ENCODE measurements around the gene ARHGAP10. TPM values are rescaled to one million over a fixed set of nuclear protein-coding genes. Genes with fewer than 3 reads are reported as not detected.

ARHGAP10 gene
- total and polyA plus RNA-seq, 2 donors (not counting 1 experiment from before 2014, with no cell fraction given) = 0.10 to 0.34 TPM

DNA sequence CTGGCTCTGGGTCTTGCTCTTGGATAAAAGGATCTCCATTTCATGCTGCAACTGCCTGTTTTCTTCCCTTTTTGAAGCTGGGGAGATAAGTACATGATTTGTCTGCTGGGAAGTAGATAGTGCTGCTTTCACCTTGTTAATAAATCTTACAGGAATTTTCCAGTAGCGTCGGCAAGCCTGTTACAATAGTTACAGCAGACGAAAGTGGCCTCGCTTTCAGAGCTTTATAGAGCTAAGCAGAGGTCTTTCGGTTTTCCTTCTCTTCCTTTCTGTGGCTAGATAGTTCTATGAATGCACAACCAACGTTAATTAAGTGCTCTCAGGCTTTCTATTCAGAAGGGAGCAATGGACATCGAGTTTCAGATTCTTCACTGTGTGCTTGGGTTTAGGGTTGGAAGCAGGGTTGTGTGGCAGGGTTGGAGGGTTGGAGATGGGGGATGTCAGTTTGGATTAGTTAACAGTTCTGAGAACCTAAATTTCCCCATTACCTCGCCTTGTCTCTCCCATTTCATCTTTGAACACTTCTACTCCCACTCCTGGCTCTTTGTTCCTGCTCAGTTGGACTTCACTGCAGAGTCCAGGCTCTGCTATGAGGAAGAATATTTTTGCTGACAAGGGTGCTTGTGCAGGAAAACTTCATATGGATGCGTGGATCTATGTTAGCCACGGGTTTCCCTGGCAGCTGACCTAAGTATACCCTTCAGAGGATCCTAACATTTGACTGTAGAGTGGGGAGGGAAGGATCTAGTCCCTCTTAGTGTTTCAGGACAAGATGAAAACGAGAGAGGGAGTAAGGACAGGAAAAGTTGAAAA is 237.9 kb downstream of the ARHGAP10 start:
- Mint-ChIP-seq H3K27me3 (no peaks in the 10 kb centered on the region), H3K4me1 (no peaks in the 10 kb centered on the region), H3K27ac (no peak overlapping the region), H3K9me3 (ENCODE audit: insufficient read depth) (peaks cover 2% of the 10 kb centered on the region), H3K4me3 (no peak overlapping the region)
- no peak for TF ChIP-seq EZH2 (IDR thresholded peaks at IDR 0.05; ENCODE audit: borderline replicate concordance, insufficient read depth, low read depth, low read length, poor library complexity, severe bottlenecking)
- TF ChIP-seq, protein P1, sequence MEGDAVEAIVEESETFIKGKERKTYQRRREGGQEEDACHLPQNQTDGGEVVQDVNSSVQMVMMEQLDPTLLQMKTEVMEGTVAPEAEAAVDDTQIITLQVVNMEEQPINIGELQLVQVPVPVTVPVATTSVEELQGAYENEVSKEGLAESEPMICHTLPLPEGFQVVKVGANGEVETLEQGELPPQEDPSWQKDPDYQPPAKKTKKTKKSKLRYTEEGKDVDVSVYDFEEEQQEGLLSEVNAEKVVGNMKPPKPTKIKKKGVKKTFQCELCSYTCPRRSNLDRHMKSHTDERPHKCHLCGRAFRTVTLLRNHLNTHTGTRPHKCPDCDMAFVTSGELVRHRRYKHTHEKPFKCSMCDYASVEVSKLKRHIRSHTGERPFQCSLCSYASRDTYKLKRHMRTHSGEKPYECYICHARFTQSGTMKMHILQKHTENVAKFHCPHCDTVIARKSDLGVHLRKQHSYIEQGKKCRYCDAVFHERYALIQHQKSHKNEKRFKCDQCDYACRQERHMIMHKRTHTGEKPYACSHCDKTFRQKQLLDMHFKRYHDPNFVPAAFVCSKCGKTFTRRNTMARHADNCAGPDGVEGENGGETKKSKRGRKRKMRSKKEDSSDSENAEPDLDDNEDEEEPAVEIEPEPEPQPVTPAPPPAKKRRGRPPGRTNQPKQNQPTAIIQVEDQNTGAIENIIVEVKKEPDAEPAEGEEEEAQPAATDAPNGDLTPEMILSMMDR (IDR thresholded peaks at IDR 0.05) = no peak
- CTCF ChIA-PET = no interaction called here
- Histone ChIP-seq H3K4me1 (ENCODE audit: control insufficient read depth in 2 of 2, insufficient read depth in 2 of 2, low read length in 2 of 2) (no peaks in the 10 kb centered on the region), H3K36me3 (replicated peaks in 1 of 2; ENCODE audit: control extremely low read depth in 1 of 2, control insufficient read depth in 1 of 2, extremely low read depth in 1 of 2, insufficient read depth in 2 of 2, low read length in 1 of 2) (no peaks in the 10 kb centered on the region), H3K4me2 (replicated peaks; ENCODE audit: low read depth, low read length, poor library complexity, severe bottlenecking) (no peak overlapping the region), H2AFZ (ENCODE audit: insufficient read depth, low read depth, low read length, poor library complexity, severe bottlenecking) (no peak overlapping the region), H3K4me3 (ENCODE audit: control extremely low read depth in 1 of 5, extremely low read depth in 1 of 5, insufficient read depth in 1 of 5, low read depth in 2 of 5, low read length in 4 of 5) (no peak overlapping the region), H4K20me1 (ENCODE audit: control insufficient read depth, insufficient read depth, low read length, poor library complexity, severe bottlenecking) (no peaks in the 10 kb centered on the region), H3K9ac (ENCODE audit: low read length) (no peak overlapping the region), H3K27ac (ENCODE audit: low read length in 2 of 2) (no peak overlapping the region), H3K27me3 (replicated peaks in 1 of 4; ENCODE audit: control extremely low read depth in 1 of 4, control insufficient read depth in 3 of 4, insufficient read depth in 4 of 4, low read length in 3 of 4) (no peaks in the 10 kb centered on the region), H3K9me3 (ENCODE audit: control extremely low read depth in 1 of 3, control insufficient read depth in 2 of 3, insufficient read depth in 1 of 3, low read length in 2 of 3) (no peaks in the 10 kb centered on the region), H3K79me2 (ENCODE audit: control insufficient read depth, insufficient read depth, low read length) (no peaks in the 10 kb centered on the region)
- ATAC-seq (ENCODE audit: low read depth) = no peak
- DNase-seq = no peak
- WGBS (ENCODE audit: insufficient coverage) = 39% methylated on average over 8 of the region's 11 CpGs
- intact Hi-C loops (cut with micrococcal nuclease) = no loop called here
- POLR2A ChIA-PET = no interaction called here

DNA sequence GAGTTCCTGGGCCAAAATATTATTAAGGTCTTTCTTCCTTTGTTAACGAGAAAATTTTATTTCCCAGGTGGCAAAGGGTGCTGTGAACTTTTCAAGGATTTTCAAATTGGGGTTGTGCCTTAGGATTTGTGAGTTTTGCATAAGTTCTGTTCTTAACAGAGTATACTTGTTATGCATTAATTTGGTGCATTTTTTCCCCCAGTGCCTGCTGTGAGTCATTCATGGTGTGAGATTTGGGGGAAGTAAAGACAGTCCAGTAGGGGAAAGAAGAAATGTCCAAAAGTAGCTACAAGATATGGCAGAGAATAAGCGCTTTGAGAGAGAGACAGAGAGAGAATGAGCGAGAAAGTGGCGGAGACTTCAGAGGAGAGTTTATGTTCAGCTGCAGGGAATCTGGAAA is 239.2 kb downstream of the ARHGAP10 start:
- ChIA-PET POLR2A (no interaction called here), CTCF (no interaction called here)
- H3K27me3 ChIP-seq (replicated peaks in 1 of 4; ENCODE audit: control extremely low read depth in 1 of 4, control insufficient read depth in 3 of 4, insufficient read depth in 4 of 4, low read length in 3 of 4) = no peaks in the 10 kb centered on the region
- TF ChIP-seq, protein P1 (IDR thresholded peaks at IDR 0.05) = no peak
- no peak for TF ChIP-seq EZH2 (IDR thresholded peaks at IDR 0.05; ENCODE audit: borderline replicate concordance, insufficient read depth, low read depth, low read length, poor library complexity, severe bottlenecking)
- Mint-ChIP-seq H3K4me3 (no peak overlapping the region), H3K9me3 (ENCODE audit: insufficient read depth) (peaks cover 2% of the 10 kb centered on the region), H3K27me3 (no peaks in the 10 kb centered on the region), H3K27ac (no peak overlapping the region), H3K4me1 (no peaks in the 10 kb centered on the region)
- peaks cover 0 to 1% (median 0%) of the 10 kb centered on the region in 3 donors for H3K9me3 ChIP-seq (ENCODE audit: control extremely low read depth in 1 of 3, control insufficient read depth in 2 of 3, insufficient read depth in 1 of 3, low read length in 2 of 3)
- 95% methylated on average over 3 of the region's 4 CpGs for WGBS (ENCODE audit: insufficient coverage)
- H4K20me1 ChIP-seq (ENCODE audit: control insufficient read depth, insufficient read depth, low read length, poor library complexity, severe bottlenecking) = no peaks in the 10 kb centered on the region
- intact Hi-C loops (cut with micrococcal nuclease) = no loop called here
- no peaks in the 10 kb centered on the region for H3K36me3 ChIP-seq (replicated peaks in 1 of 2; ENCODE audit: control extremely low read depth in 1 of 2, control insufficient read depth in 1 of 2, extremely low read depth in 1 of 2, insufficient read depth in 2 of 2, low read length in 1 of 2)
- no peak overlapping the region for H3K4me3 ChIP-seq (ENCODE audit: control extremely low read depth in 1 of 5, extremely low read depth in 1 of 5, insufficient read depth in 1 of 5, low read depth in 2 of 5, low read length in 4 of 5)
- no peak overlapping the region for H3K27ac ChIP-seq (ENCODE audit: low read length in 2 of 2)
- H3K79me2 ChIP-seq (ENCODE audit: control insufficient read depth, insufficient read depth, low read length) = no peaks in the 10 kb centered on the region
- ATAC-seq (ENCODE audit: low read depth) = no peak
- H2AFZ ChIP-seq (ENCODE audit: insufficient read depth, low read depth, low read length, poor library complexity, severe bottlenecking) = no peak overlapping the region
- no peak overlapping the region for H3K4me2 ChIP-seq (replicated peaks; ENCODE audit: low read depth, low read length, poor library complexity, severe bottlenecking)
- DNase-seq = no peak
- H3K4me1 ChIP-seq (ENCODE audit: control insufficient read depth in 2 of 2, insufficient read depth in 2 of 2, low read length in 2 of 2) = no peaks in the 10 kb centered on the region
- H3K9ac ChIP-seq (ENCODE audit: low read length) = no peak overlapping the region

Data from B cell (primary cell).